ENCODE data around the gene GTPBP3. TPM values are rescaled to one million over a fixed set of nuclear protein-coding genes. Genes with fewer than 3 reads are reported as not detected.
A peak's percentile ranks its signal among the peaks of the same experiment; 100 is the strongest.

The GTPBP3 gene
- total RNA-seq, 1 donor from 2014 or later, result 61.2 TPM

DNA sequence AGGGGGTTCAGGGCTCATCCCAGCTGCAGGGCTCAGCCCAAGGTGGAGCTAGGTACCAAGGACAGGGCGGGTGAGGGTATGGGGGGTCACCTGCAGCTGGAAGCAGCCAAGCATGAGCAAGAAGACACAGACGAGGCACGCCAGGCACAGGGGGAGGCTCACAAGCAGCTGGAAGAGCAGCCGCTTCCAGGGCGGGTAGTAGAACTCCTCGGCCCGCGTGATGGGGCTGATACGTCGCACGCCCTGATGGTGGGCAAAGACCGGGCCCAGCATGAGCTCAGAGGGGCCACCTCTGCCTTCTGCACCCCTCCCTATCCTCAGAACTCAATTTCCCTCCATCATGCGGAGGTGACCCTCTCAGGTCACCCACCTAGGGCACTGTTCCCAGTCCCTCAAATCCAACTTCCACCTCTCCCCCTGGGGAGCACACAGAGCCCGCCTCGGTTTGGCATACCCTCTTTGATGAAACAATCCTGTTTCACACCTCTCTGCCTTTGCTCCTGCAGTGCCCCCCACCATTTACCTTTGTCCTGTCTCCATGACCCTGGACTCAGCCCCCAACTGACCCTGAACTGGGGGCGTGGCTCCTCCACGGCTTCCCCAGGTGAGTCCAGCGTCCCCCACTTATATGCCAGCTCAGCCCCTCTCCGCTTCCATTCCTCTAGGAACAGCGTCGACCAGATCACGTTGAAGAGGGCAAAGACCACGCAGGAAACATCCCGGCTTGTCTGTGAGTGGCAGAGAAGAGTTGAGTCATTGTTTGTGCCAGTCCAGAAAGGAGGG, 6.9 kb upstream of the GTPBP3 start:
- TF ChIP-seq CTCF (IDR thresholded peaks at IDR 0.05; ENCODE audit: partially characterized antibody, unreplicated experiment), result no peak
- H3K9me3 Mint-ChIP-seq (ENCODE audit: unreplicated experiment), result peaks cover 8% of the 10 kb centered on the region
- DNase-seq, result no peak
- H3K4me1 Mint-ChIP-seq (ENCODE audit: low read depth, unreplicated experiment), result peaks cover 8% of the 10 kb centered on the region
- peaks cover 13% of the 10 kb centered on the region for H3K27me3 Mint-ChIP-seq (ENCODE audit: unreplicated experiment)
- H3K27ac Mint-ChIP-seq (ENCODE audit: unreplicated experiment), result no peak overlapping the region
- peak overlapping the region; percentile 46 for H3K4me3 Mint-ChIP-seq (ENCODE audit: unreplicated experiment)
- H3K36me3 Mint-ChIP-seq (ENCODE audit: unreplicated experiment), result peaks cover 5% of the 10 kb centered on the region

- H3K27me3 Mint-ChIP-seq (ENCODE audit: unreplicated experiment), result peaks cover 13% of the 10 kb centered on the region
- peaks cover 5% of the 10 kb centered on the region for H3K36me3 Mint-ChIP-seq (ENCODE audit: unreplicated experiment)
- no peak for DNase-seq
- H3K9me3 Mint-ChIP-seq (ENCODE audit: unreplicated experiment), result peaks cover 8% of the 10 kb centered on the region
- peak overlapping the region; percentile 46 for H3K4me3 Mint-ChIP-seq (ENCODE audit: unreplicated experiment)
- no peak for TF ChIP-seq CTCF (IDR thresholded peaks at IDR 0.05; ENCODE audit: partially characterized antibody, unreplicated experiment)
- peaks cover 8% of the 10 kb centered on the region for H3K4me1 Mint-ChIP-seq (ENCODE audit: low read depth, unreplicated experiment)
- H3K27ac Mint-ChIP-seq (ENCODE audit: unreplicated experiment), result no peak overlapping the region
Observed at GRCh38 chr19:17331045-17331558, 6.3 kb upstream of the GTPBP3 start.

- Mint-ChIP-seq H3K36me3 (ENCODE audit: unreplicated experiment) (peaks cover 5% of the 10 kb centered on the region), H3K27ac (ENCODE audit: unreplicated experiment) (no peak overlapping the region), H3K4me3 (ENCODE audit: unreplicated experiment) (no peak overlapping the region), H3K27me3 (ENCODE audit: unreplicated experiment) (peaks cover 16% of the 10 kb centered on the region), H3K4me1 (ENCODE audit: low read depth, unreplicated experiment) (peaks cover 11% of the 10 kb centered on the region), H3K9me3 (ENCODE audit: unreplicated experiment) (peaks cover 11% of the 10 kb centered on the region)
- no peak for TF ChIP-seq CTCF (IDR thresholded peaks at IDR 0.05; ENCODE audit: partially characterized antibody, unreplicated experiment)
- DNase-seq, result no peak
Observed at GRCh38 chr19:17332360-17332676, 5.0 kb upstream of the GTPBP3 start.

GRCh38 chr19:17332677-17333581, 4.4 kb upstream of the GTPBP3 start:
- DNase-seq, result peak; percentile 62
- Mint-ChIP-seq H3K4me1 (ENCODE audit: low read depth, unreplicated experiment) (peaks cover 8% of the 10 kb centered on the region), H3K36me3 (ENCODE audit: unreplicated experiment) (peaks cover 5% of the 10 kb centered on the region), H3K27me3 (ENCODE audit: unreplicated experiment) (peaks cover 16% of the 10 kb centered on the region), H3K4me3 (ENCODE audit: unreplicated experiment) (peak overlapping the region; percentile 69), H3K9me3 (ENCODE audit: unreplicated experiment) (peaks cover 9% of the 10 kb centered on the region), H3K27ac (ENCODE audit: unreplicated experiment) (peak overlapping the region; percentile 43)
- no peak for TF ChIP-seq CTCF (IDR thresholded peaks at IDR 0.05; ENCODE audit: partially characterized antibody, unreplicated experiment)
